Testis (tissue), 5 donors: Measurements from ENCODE around the gene USP17L20. TPM values are rescaled to one million over a fixed set of nuclear protein-coding genes. Genes with fewer than 3 reads are reported as not detected.
"Not testable (repeated sequence)": the region's sequence is repeated elsewhere in the genome, so short reads cannot be mapped to it uniquely, and the experiment has no call there.

Experiments used
- DNase-seq: peaks from one replicate; pipeline ENCODE4 v3.0.0-alpha.2; 2019
- H3K27ac ChIP-seq, 2 donors: fragments of 200-600 bp; sonication (generic); one replicate each; pipeline ENCODE4 v1.5.1; 2019
- H3K27me3 ChIP-seq: fragments of 200-600 bp; sonication (generic); one replicate; pipeline ENCODE4 v1.5.1; 2019
- H3K36me3 ChIP-seq: fragments of 200-600 bp; sonication (generic); one replicate; pipeline ENCODE4 v1.5.1; 2017; ENCODE audit warnings: low read depth; ENCODE audit errors: missing control alignments
- H3K4me1 ChIP-seq: fragments of 200-600 bp; sonication (generic); one replicate; pipeline ENCODE4 v1.5.1; 2019
- H3K4me3 ChIP-seq, 2 donors: fragments of 200-600 bp; sonication (generic); one replicate each; pipeline ENCODE4 v1.5.1; 2017 to 2019
- H3K9me3 ChIP-seq: fragments of 200-600 bp; sonication (generic); one replicate; pipeline ENCODE4 v1.5.1; 2017
- WGBS, 2 donors: methylation state at CpG; one replicate each; pipeline ENCODE4 v1.1.5; 2018; 5-methylcytosine and 5-hydroxymethylcytosine counted together
- intact Hi-C: fragments of 100-400 bp; cut with DNase I; formaldehyde crosslinking; loops from one replicate; pipeline ENCODE4 v1.15.1; 2023; ENCODE audit warnings: low total_unique reads
- long read RNA-seq, 2 donors: transcript quantifications; one replicate each; lab custom pipeline, GENCODE V29; 2026
- polyA plus RNA-seq: library from polyadenylated mRNA; stranded (reverse); fragments of 350-450 nt; fragmentation: Illumina TruSeq; extraction: RNeasy Lipid Tissue Mini Kit (QIAGEN cat#74804); gene quantifications from one replicate; pipeline ENCODE4 v1.2.3, GENCODE V29; 2014; ENCODE audit warnings: low read depth, low replicate concordance; ENCODE audit not compliant: insufficient read depth
- total RNA-seq, 2 donors: library from RNA; depleted of rRNA; stranded (reverse); fragments of >200 nt; gene quantifications; one replicate each; pipeline ENCODE4 v1.2.3, GENCODE V29; 2016

Gene USP17L20, protein sequence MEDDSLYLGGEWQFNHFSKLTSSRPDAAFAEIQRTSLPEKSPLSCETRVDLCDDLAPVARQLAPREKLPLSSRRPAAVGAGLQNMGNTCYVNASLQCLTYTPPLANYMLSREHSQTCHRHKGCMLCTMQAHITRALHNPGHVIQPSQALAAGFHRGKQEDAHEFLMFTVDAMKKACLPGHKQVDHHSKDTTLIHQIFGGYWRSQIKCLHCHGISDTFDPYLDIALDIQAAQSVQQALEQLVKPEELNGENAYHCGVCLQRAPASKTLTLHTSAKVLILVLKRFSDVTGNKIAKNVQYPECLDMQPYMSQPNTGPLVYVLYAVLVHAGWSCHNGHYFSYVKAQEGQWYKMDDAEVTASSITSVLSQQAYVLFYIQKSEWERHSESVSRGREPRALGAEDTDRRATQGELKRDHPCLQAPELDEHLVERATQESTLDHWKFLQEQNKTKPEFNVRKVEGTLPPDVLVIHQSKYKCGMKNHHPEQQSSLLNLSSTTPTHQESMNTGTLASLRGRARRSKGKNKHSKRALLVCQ
- not detected for total RNA-seq
- not detected for polyA plus RNA-seq
- long read RNA-seq, donor 1, result 0 reads
- long read RNA-seq, donor 2, result 0 reads

GRCh38 chr4:9257824-9258223 lies at the start of gene USP17L20:
Gene USP17L20 (plus strand): TSS chr4:9258124. CDS start chr4:9258124, 0 bp downstream.
- DNase-seq, H3K27me3 ChIP-seq, H3K4me3 ChIP-seq, H3K9me3 ChIP-seq, H3K4me1 ChIP-seq, H3K27ac ChIP-seq, intact Hi-C loops, H3K36me3 ChIP-seq: not testable (repeated sequence)
- no CpG with 5 or more reads among the region's 15 CpGs for WGBS, 2 donors

DNA sequence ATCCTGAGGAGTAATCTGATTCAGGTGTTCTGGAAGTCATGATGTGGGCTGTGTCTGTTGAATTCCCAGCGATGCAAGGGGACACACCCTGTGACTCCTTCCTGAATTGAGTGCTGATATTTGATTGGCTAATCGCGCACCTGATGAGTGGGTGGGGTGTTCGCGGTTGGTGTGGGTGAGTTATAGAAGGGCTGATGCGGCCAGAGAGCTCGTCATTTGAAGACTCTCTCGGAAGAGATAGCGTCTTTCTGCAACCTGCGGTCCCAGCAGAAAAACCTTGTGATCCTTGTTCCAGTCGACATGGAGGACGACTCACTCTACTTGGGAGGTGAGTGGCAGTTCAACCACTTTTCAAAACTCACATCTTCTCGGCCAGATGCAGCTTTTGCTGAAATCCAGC lies 47.6 kb upstream of the USP17L20 start, which contains the start of gene USP17L10:
Gene USP17L10, plus strand, starts transcription at position 301 of the 400 bp plus-strand sequence. Its CDS starts 0 bp downstream, at position 301.
- H3K4me1 ChIP-seq, H3K4me3 ChIP-seq, H3K36me3 ChIP-seq, intact Hi-C loops, H3K27me3 ChIP-seq, DNase-seq, H3K27ac ChIP-seq, H3K9me3 ChIP-seq: not testable (repeated sequence)
- no CpG with 5 or more reads among the region's 13 CpGs for WGBS, 2 donors

GRCh38 chr4:9214701-9215100 lies 43.2 kb upstream of the USP17L20 start:
- H3K9me3 ChIP-seq, H3K27ac ChIP-seq, H3K4me3 ChIP-seq, H3K4me1 ChIP-seq, intact Hi-C loops, H3K36me3 ChIP-seq, DNase-seq, H3K27me3 ChIP-seq: not testable (repeated sequence)
- 56 to 62% methylated on average over 9 to 10 of the region's 14 CpGs for WGBS, 2 donors

DNA sequence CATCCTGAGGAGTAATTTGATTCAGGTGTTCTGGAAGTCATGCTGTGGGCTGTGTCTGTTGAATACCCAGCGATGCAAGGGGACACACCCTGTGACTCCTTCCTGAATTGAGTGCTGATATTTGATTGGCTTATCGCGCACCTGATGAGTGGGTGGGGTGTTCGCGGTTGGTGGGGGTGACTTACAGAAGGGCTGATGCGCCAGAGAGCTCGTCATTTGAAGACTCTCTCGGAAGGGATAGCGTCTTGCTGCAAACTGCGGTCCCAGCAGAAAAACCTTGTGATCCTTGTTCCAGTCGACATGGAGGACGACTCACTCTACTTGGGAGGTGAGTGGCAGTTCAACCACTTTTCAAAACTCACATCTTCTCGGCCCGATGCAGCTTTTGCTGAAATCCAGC lies 42.8 kb upstream of the USP17L20 start, which contains the start of gene USP17L11:
Gene USP17L11, plus strand, starts transcription at position 301 of the 400 bp plus-strand sequence. Its CDS starts 0 bp downstream, at position 301.
- intact Hi-C loops, H3K4me3 ChIP-seq, H3K4me1 ChIP-seq, DNase-seq, H3K36me3 ChIP-seq, H3K27ac ChIP-seq, H3K27me3 ChIP-seq, H3K9me3 ChIP-seq: not testable (repeated sequence)
- no CpG with 5 or more reads among the region's 14 CpGs for WGBS, 2 donors

DNA sequence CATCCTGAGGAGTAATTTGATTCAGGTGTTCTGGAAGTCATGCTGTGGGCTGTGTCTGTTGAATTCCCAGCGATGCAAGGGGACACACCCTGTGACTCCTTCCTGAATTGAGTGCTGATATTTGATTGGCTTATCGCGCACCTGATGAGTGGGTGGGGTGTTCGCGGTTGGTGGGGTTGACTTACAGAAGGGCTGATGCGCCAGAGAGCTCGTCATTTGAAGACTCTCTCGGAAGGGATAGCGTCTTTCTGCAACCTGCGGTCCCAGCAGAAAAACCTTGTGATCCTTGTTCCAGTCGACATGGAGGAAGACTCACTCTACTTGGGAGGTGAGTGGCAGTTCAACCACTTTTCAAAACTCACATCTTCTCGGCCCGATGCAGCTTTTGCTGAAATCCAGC lies 38.1 kb upstream of the USP17L20 start, which contains the start of gene USP17L12:
Gene USP17L12, plus strand, starts transcription at position 301 of the 400 bp plus-strand sequence. Its CDS starts 0 bp downstream, at position 301.
- H3K27ac ChIP-seq, DNase-seq: not testable (repeated sequence)
- WGBS, 2 donors, result no CpG with 5 or more reads among the region's 13 CpGs

GRCh38 chr4:9224596-9224995 lies 33.3 kb upstream of the USP17L20 start, which contains the start of gene USP17L13:
Gene USP17L13 (plus strand): TSS chr4:9224896. CDS start chr4:9224896, 0 bp downstream.
- H3K4me3 ChIP-seq, H3K27me3 ChIP-seq, H3K27ac ChIP-seq, DNase-seq, H3K9me3 ChIP-seq, intact Hi-C loops, H3K4me1 ChIP-seq, H3K36me3 ChIP-seq: not testable (repeated sequence)
- WGBS, 2 donors, result no CpG with 5 or more reads among the region's 14 CpGs

More for the DNA sequence above, 38.1 kb upstream of the USP17L20 start, which contains the start of gene USP17L12:
- H3K36me3 ChIP-seq, H3K4me3 ChIP-seq, H3K9me3 ChIP-seq, intact Hi-C loops, H3K27me3 ChIP-seq, H3K4me1 ChIP-seq: not testable (repeated sequence)

- H3K4me1 ChIP-seq, DNase-seq, H3K27me3 ChIP-seq, intact Hi-C loops, H3K27ac ChIP-seq, H3K4me3 ChIP-seq, H3K36me3 ChIP-seq, H3K9me3 ChIP-seq: not testable (repeated sequence)
- 82% methylated on average over 5 of the region's 8 CpGs; no CpG with 5 or more reads in 1 of the 2 donors for WGBS, 2 donors
Measured at GRCh38 chr4:9230249-9230648, 27.7 kb upstream of the USP17L20 start.

DNA sequence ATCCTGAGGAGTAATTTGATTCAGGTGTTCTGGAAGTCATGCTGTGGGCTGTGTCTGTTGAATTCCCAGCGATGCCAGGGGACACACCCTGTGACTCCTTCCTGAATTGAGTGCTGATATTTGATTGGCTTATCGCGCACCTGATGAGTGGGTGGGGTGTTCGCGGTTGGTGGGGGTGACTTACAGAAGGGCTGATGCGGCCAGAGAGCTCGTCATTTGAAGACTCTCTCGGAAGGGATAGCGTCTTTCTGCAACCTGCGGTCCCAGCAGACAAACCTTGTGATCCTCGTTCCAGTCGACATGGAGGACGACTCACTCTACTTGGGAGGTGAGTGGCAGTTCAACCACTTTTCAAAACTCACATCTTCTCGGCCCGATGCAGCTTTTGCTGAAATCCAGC lies 23.8 kb upstream of the USP17L20 start, which contains the start of gene USP17L15:
Gene USP17L15, plus strand, starts transcription at position 301 of the 400 bp plus-strand sequence. Its CDS starts 0 bp downstream, at position 301.
- H3K4me3 ChIP-seq, H3K4me1 ChIP-seq, DNase-seq, intact Hi-C loops, H3K27me3 ChIP-seq, H3K9me3 ChIP-seq, H3K27ac ChIP-seq, H3K36me3 ChIP-seq: not testable (repeated sequence)
- no CpG with 5 or more reads among the region's 15 CpGs for WGBS, 2 donors

DNA sequence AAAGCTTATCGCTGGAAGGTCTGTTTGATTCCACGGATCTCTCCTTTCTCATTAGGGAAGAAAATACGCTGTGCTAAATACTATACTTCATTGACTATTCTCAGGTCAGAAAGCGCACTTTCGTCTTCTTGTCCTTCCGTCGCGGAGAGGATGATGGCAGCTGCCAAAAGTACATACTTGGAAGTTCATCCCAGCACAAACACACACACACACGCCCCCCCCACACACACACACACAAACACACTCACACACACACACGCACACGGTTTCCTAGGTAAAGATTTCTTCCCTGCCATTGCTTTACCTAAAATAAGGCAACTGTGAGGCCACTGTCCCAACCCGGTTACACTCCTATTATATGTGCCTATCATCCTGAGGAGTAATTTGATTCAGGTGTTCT lies 19.5 kb upstream of the USP17L20 start:
- H3K9me3 ChIP-seq, intact Hi-C loops, H3K4me1 ChIP-seq, H3K36me3 ChIP-seq, H3K4me3 ChIP-seq, H3K27me3 ChIP-seq, H3K27ac ChIP-seq: not testable (repeated sequence)
- peak; percentile 10 for DNase-seq
- no CpG with 5 or more reads among the region's 12 CpGs for WGBS, 2 donors

DNA sequence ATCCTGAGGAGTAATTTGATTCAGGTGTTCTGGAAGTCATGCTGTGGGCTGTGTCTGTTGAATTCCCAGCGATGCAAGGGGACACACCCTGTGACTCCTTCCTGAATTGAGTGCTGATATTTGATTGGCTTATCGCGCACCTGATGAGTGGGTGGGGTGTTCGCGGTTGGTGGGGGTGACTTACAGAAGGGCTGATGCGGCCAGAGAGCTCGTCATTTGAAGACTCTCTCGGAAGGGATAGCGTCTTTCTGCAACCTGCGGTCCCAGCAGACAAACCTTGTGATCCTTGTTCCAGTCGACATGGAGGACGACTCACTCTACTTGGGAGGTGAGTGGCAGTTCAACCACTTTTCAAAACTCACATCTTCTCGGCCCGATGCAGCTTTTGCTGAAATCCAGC lies 14.3 kb upstream of the USP17L20 start, which contains the start of gene USP17L17:
Gene USP17L17, plus strand, starts transcription at position 301 of the 400 bp plus-strand sequence. Its CDS starts 0 bp downstream, at position 301.
- H3K4me3 ChIP-seq, H3K36me3 ChIP-seq, DNase-seq, intact Hi-C loops, H3K9me3 ChIP-seq, H3K27me3 ChIP-seq, H3K4me1 ChIP-seq, H3K27ac ChIP-seq: not testable (repeated sequence)
- WGBS, 2 donors, result 83% methylated on average over 14 of the region's 14 CpGs; no CpG with 5 or more reads in 1 of the 2 donors

DNA sequence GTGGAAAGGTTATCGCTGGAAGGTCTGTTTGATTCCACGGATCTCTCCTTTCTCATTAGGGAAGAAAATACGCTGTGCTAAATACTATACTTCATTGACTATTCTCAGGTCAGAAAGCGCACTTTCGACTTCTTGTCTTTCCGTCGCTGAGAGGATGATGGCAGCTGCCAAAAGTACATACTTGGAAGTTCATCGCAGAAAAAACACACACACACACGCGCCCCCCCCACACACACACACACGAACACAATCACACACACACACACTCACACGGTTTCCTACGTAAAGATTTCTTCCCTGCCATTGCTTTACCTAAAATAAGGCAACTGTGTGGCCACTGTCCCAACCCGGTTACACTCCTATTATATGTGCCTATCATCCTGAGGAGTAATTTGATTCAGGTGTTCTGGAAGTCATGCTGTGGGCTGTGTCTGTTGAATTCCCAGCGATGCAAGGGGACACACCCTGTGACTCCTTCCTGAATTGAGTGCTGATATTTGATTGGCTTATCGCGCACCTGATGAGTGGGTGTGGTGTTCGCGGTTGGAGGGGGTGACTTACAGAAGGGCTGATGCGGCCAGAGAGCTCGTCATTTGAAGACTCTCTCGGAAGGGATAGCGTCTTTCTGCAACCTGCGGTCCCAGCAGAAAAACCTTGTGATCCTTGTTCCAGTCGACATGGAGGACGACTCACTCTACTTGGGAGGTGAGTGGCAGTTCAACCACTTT lies 9.8 kb upstream of the USP17L20 start, which contains the start of gene USP17L18:
Gene USP17L18, plus strand, starts transcription at position 678 of the 728 bp plus-strand sequence. Its CDS starts 0 bp downstream, at position 678.
- H3K4me3 ChIP-seq, H3K9me3 ChIP-seq, H3K27ac ChIP-seq, intact Hi-C loops, H3K4me1 ChIP-seq, H3K27me3 ChIP-seq, H3K36me3 ChIP-seq: not testable (repeated sequence)
- 50 to 55% methylated on average over 9 to 11 of the region's 26 CpGs for WGBS, 2 donors
- peak; percentile 13 for DNase-seq
